HepG2 (cell line): ENCODE measurements around the gene UST. TPM values are rescaled to one million over a fixed set of nuclear protein-coding genes. Genes with fewer than 3 reads are reported as not detected.

ENCODE experiments used
- ATAC-seq: fragments of 200-7000 bp; cut with Tn5 transposase; 3 replicates; pipeline ENCODE4 v1.9.1; 2020; ENCODE audit warnings: mild to moderate bottlenecking, moderate library complexity
- BruUV-seq: library from RNA; stranded (reverse); fragments of 400-500 nt; replicated peaks from 2 replicates; lab custom pipeline; 2021; lab: Mats Ljungman, UMichigan
- CTCF ChIA-PET: fragments of 300-600 bp; formaldehyde crosslinking; extraction: SDS; loops from one replicate; lab custom pipeline; 2021; ENCODE audit warnings: low total read pairs, inconsistent platforms, low intra/inter-chr PET ratio; lab: Yijun Ruan, JAX
- POLR2A ChIA-PET: fragments of 350-600 bp; sonication (Branson Sonifier 250); formaldehyde crosslinking; loops from one replicate; lab custom pipeline; 2020; ENCODE audit warnings: antibody characterized with exemption, inconsistent platforms; lab: Yijun Ruan, JAX
- DNase-seq: peaks from one replicate; pipeline ENCODE4 v3.0.0-alpha.2; 2015; ENCODE audit warnings: low spot score
- FAIRE-seq: peaks from 3 replicates; lab custom pipeline; 2011; peaks lifted over from hg19 to GRCh38; lab: Jason Lieb, UNC
- H2AFZ ChIP-seq: one replicate; pipeline ENCODE4 v1.6.1; 2011; ENCODE audit warnings: low read length, inconsistent platforms
- H3K27ac ChIP-seq: fragments of 300-600 bp; 3 replicates; pipeline ENCODE4 v1.8.0; 2011; ENCODE audit warnings: mixed run types, mild to moderate bottlenecking, mixed read lengths, low read length, inconsistent platforms; ENCODE audit not compliant: insufficient read depth; ENCODE audit errors: extremely low read length
- H3K27me3 ChIP-seq, 2 experiments: fragments of 200-600 bp in 1 of 2; 2 replicates in 1 of 2; 3 replicates in 1 of 2; pipeline versions ENCODE4 v1.6.0 to v1.8.0; 2011; ENCODE audit warnings: low read length in 2 of 2, mild to moderate bottlenecking in 2 of 2, moderate library complexity in 2 of 2, inconsistent platforms in 1 of 2; ENCODE audit not compliant: insufficient read depth in 2 of 2, control insufficient read depth in 1 of 2
- H3K36me3 ChIP-seq, 2 experiments: fragments of 200-600 bp in 1 of 2; replicated peaks in 1 of 2; 2 replicates in 1 of 2; 3 replicates in 1 of 2; pipeline versions ENCODE4 v1.5.1 to v1.8.0; 2011; ENCODE audit warnings: low read length in 2 of 2, inconsistent platforms in 1 of 2; ENCODE audit not compliant: insufficient read depth in 2 of 2, control insufficient read depth in 1 of 2
- H3K4me1 ChIP-seq: 2 replicates; pipeline ENCODE4 v1.5.1; 2012; ENCODE audit warnings: low read length, inconsistent platforms; ENCODE audit not compliant: insufficient read depth
- H3K4me2 ChIP-seq: 2 replicates; pipeline ENCODE4 v1.6.0; 2011; ENCODE audit warnings: low read depth, low read length, inconsistent platforms
- H3K4me3 ChIP-seq, 3 experiments: fragments of 200-600 bp in 1 of 3; sonication (generic), shearing (Covaris generic) in 1 of 3; replicated peaks in 1 of 3; 2 replicates each; pipeline ENCODE4 v1.5.1; 2011 to 2016; ENCODE audit warnings: low read length in 3 of 3, inconsistent platforms in 2 of 3, low read depth in 2 of 3, mild to moderate bottlenecking in 2 of 3, control low read depth in 1 of 3, mixed read lengths in 1 of 3; ENCODE audit not compliant: insufficient read depth in 1 of 3
- H3K79me2 ChIP-seq: one replicate; pipeline ENCODE4 v1.6.1; 2011; ENCODE audit warnings: low read length, inconsistent platforms; ENCODE audit not compliant: insufficient read depth
- H3K9ac ChIP-seq: 2 replicates; pipeline ENCODE4 v1.6.0; 2011; ENCODE audit warnings: mild to moderate bottlenecking, low read depth, low read length, inconsistent platforms; ENCODE audit not compliant: insufficient read depth
- H3K9me3 ChIP-seq: 2 replicates; pipeline ENCODE4 v1.5.1; 2012; ENCODE audit warnings: mild to moderate bottlenecking, low read length
- H4K20me1 ChIP-seq: 2 replicates; pipeline ENCODE4 v1.6.0; 2011; ENCODE audit warnings: inconsistent platforms, mild to moderate bottlenecking, low read length, moderate library complexity; ENCODE audit not compliant: insufficient read depth
- ATF1 ChIP-seq: IDR thresholded peaks from 2 replicates; pipeline ENCODE4 v1.6.1; 2016; ENCODE audit warnings: mild to moderate bottlenecking, control low read depth
- ERF ChIP-seq: IDR thresholded peaks from 2 replicates; pipeline ENCODE4 v1.6.1; 2018; ENCODE audit warnings: missing biosample characterization, missing genetic modification reagents
- ETV6 ChIP-seq: sonication (generic); formaldehyde crosslinking; conservative IDR thresholded peaks from 2 replicates; pipeline ENCODE4 v1.4.0; 2020; ENCODE audit warnings: missing genetic modification reagents
- FOXA3 ChIP-seq: IDR thresholded peaks from 2 replicates; pipeline ENCODE4 v1.6.1; 2016; ENCODE audit warnings: missing genetic modification reagents, missing compliant biosample characterization
- HES4 ChIP-seq: sonication (generic); formaldehyde crosslinking; IDR thresholded peaks from 2 replicates; pipeline ENCODE4 v1.9.0; 2021; ENCODE audit warnings: mild to moderate bottlenecking, missing genetic modification reagents, borderline replicate concordance
- MATR3 ChIP-seq: sonication (generic); formaldehyde crosslinking; IDR thresholded peaks from 2 replicates; pipeline ENCODE4 v1.4.0; 2020; ENCODE audit warnings: missing genetic modification reagents
- MED1 ChIP-seq: sonication (generic); formaldehyde crosslinking; IDR thresholded peaks from 2 replicates; pipeline ENCODE4 v1.4.0; 2020; ENCODE audit warnings: missing genetic modification reagents
- MLLT10 ChIP-seq: sonication (generic); formaldehyde crosslinking; IDR thresholded peaks from 2 replicates; pipeline ENCODE4 v1.4.0; 2020; ENCODE audit warnings: missing genetic modification reagents
- MTF1 ChIP-seq: sonication (generic); formaldehyde crosslinking; IDR thresholded peaks from 2 replicates; pipeline ENCODE4 v1.5.0; 2020; ENCODE audit warnings: missing genetic modification reagents
- MYPOP ChIP-seq: sonication (generic); formaldehyde crosslinking; IDR thresholded peaks from 2 replicates; pipeline ENCODE4 v1.8.1; 2023; ENCODE audit warnings: mild to moderate bottlenecking, moderate library complexity, missing genetic modification reagents
- RARA ChIP-seq: IDR thresholded peaks from 2 replicates; pipeline ENCODE4 v1.6.1; 2016; ENCODE audit warnings: missing genetic modification reagents, missing compliant biosample characterization
- RXRA ChIP-seq: sonication (generic); formaldehyde crosslinking; IDR thresholded peaks from 2 replicates; pipeline ENCODE4 v1.5.1; 2020; ENCODE audit warnings: missing genetic modification reagents
- SP140L ChIP-seq: sonication (generic); formaldehyde crosslinking; IDR thresholded peaks from 2 replicates; pipeline ENCODE4 v1.4.0; 2020; ENCODE audit warnings: missing genetic modification reagents, borderline replicate concordance
- THYN1 ChIP-seq: sonication (generic); formaldehyde crosslinking; IDR thresholded peaks from 2 replicates; pipeline ENCODE4 v1.8.1; 2023; ENCODE audit warnings: low read depth, mild to moderate bottlenecking, moderate library complexity, missing genetic modification reagents, borderline replicate concordance
- ZKSCAN1 ChIP-seq: fragments of 150-350 bp; IDR thresholded peaks from 2 replicates; pipeline ENCODE4 v1.6.1; 2014; ENCODE audit warnings: low read length
- ZNF138 ChIP-seq: sonication (generic); formaldehyde crosslinking; IDR thresholded peaks from 2 replicates; pipeline ENCODE4 v1.5.0; 2020; ENCODE audit warnings: mild to moderate bottlenecking, low read depth, missing genetic modification reagents
- ZNF24 ChIP-seq: fragments of 450-650 bp; IDR thresholded peaks from 2 replicates; pipeline ENCODE4 v1.6.1; 2017; ENCODE audit warnings: antibody characterized with exemption, mild to moderate bottlenecking
- ZNF333 ChIP-seq: sonication (generic); formaldehyde crosslinking; IDR thresholded peaks from 2 replicates; pipeline ENCODE4 v1.4.0; 2020; ENCODE audit warnings: mild to moderate bottlenecking, missing genetic modification reagents, borderline replicate concordance
- ZNF703 ChIP-seq: sonication (generic); formaldehyde crosslinking; IDR thresholded peaks from 2 replicates; pipeline ENCODE4 v1.5.1; 2020; ENCODE audit warnings: missing genetic modification reagents, mild to moderate bottlenecking, moderate library complexity, borderline replicate concordance
- ZNF879 ChIP-seq: sonication (generic); formaldehyde crosslinking; IDR thresholded peaks from 2 replicates; pipeline ENCODE4 v1.8.1; 2023; ENCODE audit warnings: missing genetic modification reagents
- WGBS: methylation state at CpG from one replicate; pipeline ENCODE4 v1.1.6; 2017; ENCODE audit warnings: low lambda C conversion rate; 5-methylcytosine and 5-hydroxymethylcytosine counted together
- in situ Hi-C: cut with HindIII; loops from 2 replicates; pipeline ENCODE4 v1.10.0; 2017; ENCODE audit warnings: low pct_unique_long_range_greater_than_20kb; ENCODE audit not compliant: extremely low pct_ligation_motif_present
- intact Hi-C: fragments of 100-400 bp; cut with micrococcal nuclease; formaldehyde crosslinking; loops from one replicate; pipeline ENCODE4 v1.10.0; 2022; ENCODE audit not compliant: unreplicated experiment
- polyA plus RNA-seq, 8 experiments: library from polyadenylated mRNA; depleted of rRNA in 3 of 8; stranded (reverse) in 7 of 8; unstranded in 1 of 8; fragments of >200 nt; fragmentation: Illumina TruSeq in 4 of 8; extraction: Trizol in 4 of 8; gene quantifications; 2 replicates each; pipeline versions ENCODE4 v1.2.1 to v1.2.3, GENCODE V29; 2011 to 2016; ENCODE audit warnings: low read depth in 4 of 8, missing spikeins in 1 of 8, mixed read lengths in 1 of 8; ENCODE audit not compliant: insufficient read depth in 1 of 8
- total RNA-seq, 5 experiments: library from RNA; depleted of rRNA; stranded (reverse); fragments of >200 nt; fragmentation: Illumina TruSeq; extraction: Trizol; gene quantifications; 2 replicates each; pipeline ENCODE4 v1.2.3, GENCODE V29; 2016; ENCODE audit warnings: low read depth in 1 of 5

The UST gene
- total and polyA plus RNA-seq, 2 of the 13 experiments (the other 11 are each of a cell fraction or from before 2014, with no cell fraction given), result 0.27 TPM; not detected in 1

GRCh38 chr6:148959501-148959900 is 212.7 kb downstream of the UST start:
- H3K79me2 ChIP-seq, result no peaks in the 10 kb centered on the region
- no peaks in the 10 kb centered on the region for H3K9me3 ChIP-seq
- H3K9ac ChIP-seq, result no peak overlapping the region
- no peak overlapping the region for H2AFZ ChIP-seq
- in situ Hi-C loops (loop anchor here (10.0 kb wide), 1 partner anchor 215 kb away; the partner anchor contains the start of gene UST), intact Hi-C loops (no loop called here)
- 44% methylated on average over 4 of the region's 4 CpGs for WGBS
- POLR2A ChIA-PET, result no interaction called here
- H3K4me2 ChIP-seq, result no peak overlapping the region
- H3K36me3 ChIP-seq, result no peaks in the 10 kb centered on the region
- H3K4me1 ChIP-seq, result peaks cover 21% of the 10 kb centered on the region; the same call in 1 of the 2 replicates
- no peak for TF ChIP-seq FOXA3 (CRISPR knock-in tag)
- CTCF ChIA-PET, result no interaction called here
- no peaks in the 10 kb centered on the region for H4K20me1 ChIP-seq
- no peak overlapping the region for H3K27ac ChIP-seq
- FAIRE-seq (no peak), DNase-seq (no peak), ATAC-seq (no peak)
- peaks cover 0 to 2% of the 10 kb centered on the region in 2 experiments; a peak in 1 of 5 replicates for H3K27me3 ChIP-seq
- no TSS peak for BruUV-seq
- no peak overlapping the region for H3K4me3 ChIP-seq

GRCh38 chr6:148962854-148963515 is 216.2 kb downstream of the UST start:
- Histone ChIP-seq H3K4me3 (no peak overlapping the region), H3K27ac (no peak overlapping the region), H3K79me2 (no peaks in the 10 kb centered on the region), H3K9me3 (no peaks in the 10 kb centered on the region), H3K4me1 (peaks cover 21% of the 10 kb centered on the region; the same call in 1 of the 2 replicates), H4K20me1 (no peaks in the 10 kb centered on the region), H3K4me2 (no peak overlapping the region), H3K36me3 (no peaks in the 10 kb centered on the region), H2AFZ (no peak overlapping the region), H3K9ac (no peak overlapping the region), H3K27me3 (peaks cover 2 to 16% of the 10 kb centered on the region in 2 experiments; a peak in 3 of 5 replicates)
- intact Hi-C loops, result no loop called here
- ATAC-seq, result peak; percentile 39; the same call in 2 of the 3 replicates
- no peak for DNase-seq
- no TSS peak for BruUV-seq
- WGBS, result 27% methylated on average over 7 of the region's 7 CpGs
- in situ Hi-C loops, result no loop called here
- ChIA-PET POLR2A (no interaction called here), CTCF (no interaction called here)
- no peak for FAIRE-seq
- no peak for TF ChIP-seq ZNF879 (CRISPR knock-in tag)
- 0 out of 2 replicates have a peak, but pooled peaks have one; percentile 55 for TF ChIP-seq ZKSCAN1
- no peak for TF ChIP-seq ZNF24
- no peak for TF ChIP-seq THYN1 (CRISPR knock-in tag)
- TF ChIP-seq ETV6 (CRISPR knock-in tag), result no peak
- TF ChIP-seq SP140L (CRISPR knock-in tag), result no peak
- no peak for TF ChIP-seq ZNF138
- no peak for TF ChIP-seq ATF1
- TF ChIP-seq ERF (CRISPR knock-in tag), result no peak
- TF ChIP-seq RXRA (CRISPR knock-in tag), result 0 out of 2 replicates have a peak, but pooled peaks have one; percentile 27
- TF ChIP-seq ZNF333, result no peak
- TF ChIP-seq RARA, result 0 out of 2 replicates have a peak, but pooled peaks have one; percentile 22
- TF ChIP-seq MYPOP, result no peak
- TF ChIP-seq MED1 (CRISPR knock-in tag), result no peak
- TF ChIP-seq HES4 (CRISPR knock-in tag), result no peak
- no peak for TF ChIP-seq MATR3 (CRISPR knock-in tag)
- no peak for TF ChIP-seq MLLT10 (CRISPR knock-in tag)
- no peak for TF ChIP-seq ZNF703 (CRISPR knock-in tag)
- TF ChIP-seq MTF1 (CRISPR knock-in tag), result no peak
